8988T (cell line): ENCODE results near the gene RNF20.
"Not testable (repeated sequence)": the region's sequence is repeated elsewhere in the genome, so short reads cannot be mapped to it uniquely, and the experiment has no call there.

ENCODE experiments used
- DNase-seq: peaks from one replicate; pipeline ENCODE4 v3.0.0; 2011

The RNF20 gene

GRCh38 chr9:101540069-101540468, 6.4 kb downstream of the RNF20 start:
- DNase-seq, result no peak

- no peak for DNase-seq
These were observed 9.6 kb downstream of the RNF20 start for GRCh38 chr9:101543098-101543735.

DNA sequence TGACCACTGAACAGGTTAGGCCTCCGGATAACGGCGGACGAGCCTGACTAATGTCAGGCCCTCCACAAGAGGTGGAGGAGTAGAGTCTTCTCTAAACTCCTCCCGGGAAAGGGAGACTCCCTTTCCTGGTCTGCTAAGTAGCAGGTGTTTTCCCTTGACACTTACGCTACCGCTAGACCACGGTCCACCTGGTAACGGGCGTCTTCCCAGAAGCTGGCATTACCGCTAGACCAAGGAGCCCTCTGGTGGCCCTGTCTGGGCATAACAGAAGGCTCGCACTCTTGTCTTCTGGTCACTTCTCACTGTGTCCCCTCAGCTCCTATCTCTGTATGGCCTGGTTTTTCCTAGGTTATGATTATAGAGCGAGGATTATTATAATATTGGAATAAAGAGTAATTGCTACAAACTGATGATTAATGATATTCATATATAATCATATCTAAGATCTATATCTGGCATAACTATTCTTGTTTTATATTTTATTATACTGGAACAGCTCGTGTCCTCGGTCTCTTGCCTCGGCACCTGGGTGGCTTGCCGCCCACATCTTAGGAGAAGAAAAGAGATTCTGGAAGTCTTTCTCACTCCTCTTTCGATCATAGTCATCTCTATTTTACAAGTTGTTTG, 15.9 kb downstream of the RNF20 start:
- DNase-seq, result not testable (repeated sequence)

GRCh38 chr9:101561740-101562139, 28.1 kb downstream of the RNF20 start:
- DNase-seq, result no peak

DNA sequence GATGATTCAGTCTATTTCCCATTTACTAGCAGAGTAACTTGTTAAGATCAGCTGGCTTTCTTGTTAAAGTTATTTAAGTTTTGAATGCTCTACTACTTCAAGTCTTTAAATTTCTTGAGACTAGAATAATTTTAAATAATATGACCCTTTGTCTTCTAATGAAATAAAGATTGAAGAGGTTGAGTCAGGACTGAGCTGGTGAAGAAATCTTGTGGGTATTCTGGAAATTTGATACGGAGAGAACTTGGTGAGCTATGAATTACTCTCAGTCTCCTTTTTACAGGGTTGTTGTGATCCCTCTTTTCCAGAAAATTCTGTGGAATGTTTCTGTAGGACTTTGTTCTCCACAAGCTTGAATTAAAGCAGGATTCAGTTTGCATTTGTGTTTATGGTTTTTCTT, 29.3 kb downstream of the RNF20 start:
- no peak for DNase-seq

DNA sequence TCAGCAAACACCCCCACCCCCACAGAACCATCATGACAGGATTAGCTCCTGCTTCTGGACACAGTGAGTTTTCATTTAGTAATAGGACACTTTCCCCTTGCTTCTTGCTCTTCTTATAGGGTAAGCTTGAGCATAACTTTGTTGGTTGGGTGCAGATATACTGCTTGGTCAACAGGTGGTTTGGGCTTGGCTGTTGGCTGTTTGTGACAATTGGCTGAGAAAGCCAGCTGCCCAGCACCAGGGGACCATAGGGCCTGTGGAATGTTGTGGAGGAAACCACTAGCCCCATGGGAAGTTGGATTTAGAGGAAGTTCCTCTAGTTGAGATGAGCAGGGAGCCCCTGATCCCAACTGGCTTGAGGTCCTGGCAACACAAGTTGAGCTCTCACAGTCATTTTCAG, 30.6 kb downstream of the RNF20 start:
- DNase-seq, result no peak

DNA sequence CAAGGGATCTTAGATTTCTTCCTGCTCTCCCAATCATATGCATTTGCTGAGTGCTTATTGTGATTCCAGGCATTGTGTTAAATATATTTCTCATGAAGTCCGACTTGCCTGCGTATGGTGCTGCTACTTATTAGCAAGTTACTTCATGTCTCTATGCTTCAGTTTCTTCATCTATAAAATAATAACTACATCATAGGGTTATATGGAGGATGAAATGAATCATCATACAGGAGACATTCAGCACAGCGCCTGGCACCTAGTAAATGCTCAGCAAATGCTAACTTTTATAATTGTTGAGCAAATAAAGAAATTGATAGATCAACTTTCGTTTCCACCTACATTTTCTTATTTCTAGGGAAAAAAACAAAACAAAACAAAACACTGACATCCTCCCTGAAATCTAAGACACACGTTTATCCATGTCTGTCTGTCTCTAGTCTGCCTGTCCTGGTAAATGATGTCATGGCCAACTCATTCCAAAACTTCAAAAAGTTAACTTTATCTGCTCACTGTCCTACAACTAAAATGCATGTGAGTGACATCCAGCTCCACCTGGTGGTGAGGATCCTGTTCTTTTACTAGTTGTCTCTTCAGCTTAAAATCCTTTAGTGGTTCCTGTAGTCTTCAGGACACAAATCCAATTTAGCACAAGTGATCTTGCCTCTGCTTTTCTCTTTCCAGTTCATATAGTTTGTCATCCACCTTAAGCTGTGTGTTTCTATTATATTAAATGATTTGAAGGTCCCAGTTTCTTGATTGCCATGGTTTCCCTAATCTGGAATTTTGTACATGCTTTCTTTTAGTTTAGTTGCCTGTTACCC, 33.5 kb downstream of the RNF20 start:
- DNase-seq, result peak; percentile 9

- no peak for DNase-seq
These were observed 34.2 kb downstream of the RNF20 start for GRCh38 chr9:101567725-101568350.

DNA sequence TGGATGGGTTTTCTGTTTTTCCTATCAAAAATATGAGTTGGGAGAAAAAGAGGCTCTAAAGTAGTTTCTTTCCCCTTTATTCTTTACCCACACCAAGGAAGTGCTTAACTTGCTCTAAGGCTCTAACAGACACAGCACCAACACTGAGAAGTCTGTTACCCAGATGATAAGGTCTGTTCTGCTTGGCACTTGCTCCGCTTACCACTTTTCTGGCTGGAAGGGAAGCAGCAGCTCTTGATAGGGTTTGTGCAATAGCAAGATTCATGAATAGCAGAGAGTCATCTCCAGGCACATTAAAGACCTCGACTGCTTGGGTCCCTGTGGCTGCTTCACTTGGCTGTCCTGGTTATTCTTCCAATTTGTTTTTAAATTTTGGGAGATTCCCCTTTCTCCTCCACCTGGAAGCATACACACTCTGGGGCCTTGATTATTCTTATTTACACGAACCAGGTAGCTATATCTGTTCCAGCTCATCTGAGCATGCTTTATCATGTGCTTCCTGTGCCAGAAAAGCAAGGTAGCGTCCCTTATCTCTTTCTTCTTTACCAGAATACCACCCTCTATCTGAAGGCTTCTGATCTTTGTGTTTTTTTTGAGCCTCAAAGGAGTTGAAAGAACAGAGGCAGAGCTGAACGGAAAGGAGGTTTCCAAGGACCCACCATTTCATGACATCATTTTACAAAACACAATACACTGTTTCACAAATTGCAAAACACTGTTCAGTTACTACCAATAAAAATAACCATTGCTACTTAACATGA, 36.3 kb downstream of the RNF20 start:
- no peak for DNase-seq

DNA sequence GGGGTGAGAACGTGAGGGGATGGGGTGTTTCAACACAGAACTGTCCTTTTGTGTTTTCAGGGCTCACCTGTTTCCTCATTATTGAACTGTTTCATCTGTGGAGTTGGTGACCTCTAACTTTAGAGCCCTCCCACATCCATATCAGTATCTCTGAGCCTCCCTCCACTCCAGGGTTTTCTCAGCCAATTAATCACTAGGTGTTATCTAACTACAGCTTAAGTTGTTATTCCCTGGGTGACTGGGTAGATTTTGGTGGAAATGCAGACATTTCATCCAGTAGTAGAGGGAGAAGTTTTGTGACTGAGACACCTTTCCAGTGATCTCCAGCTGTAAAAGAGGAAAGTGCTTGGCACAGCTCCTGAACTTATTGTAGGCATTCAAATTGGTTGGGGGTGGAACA, 37.5 kb downstream of the RNF20 start:
- DNase-seq, result no peak

GRCh38 chr9:101572316-101572715, 38.7 kb downstream of the RNF20 start:
- DNase-seq, result no peak

- no peak for DNase-seq
These were observed 41.2 kb downstream of the RNF20 start for GRCh38 chr9:101574731-101575333.

GRCh38 chr9:101578378-101578777, 44.7 kb downstream of the RNF20 start:
- no peak for DNase-seq

- no peak for DNase-seq
These were observed 46.3 kb downstream of the RNF20 start for GRCh38 chr9:101579711-101580545.

GRCh38 chr9:101582553-101582952, 48.9 kb downstream of the RNF20 start:
- DNase-seq, result no peak

- no peak for DNase-seq
These were observed 52.1 kb downstream of the RNF20 start for GRCh38 chr9:101585740-101586139.

GRCh38 chr9:101586651-101587050, 53.0 kb downstream of the RNF20 start:
- DNase-seq, result no peak

- no peak for DNase-seq
These were observed 53.8 kb downstream of the RNF20 start for GRCh38 chr9:101587332-101588043.

DNA sequence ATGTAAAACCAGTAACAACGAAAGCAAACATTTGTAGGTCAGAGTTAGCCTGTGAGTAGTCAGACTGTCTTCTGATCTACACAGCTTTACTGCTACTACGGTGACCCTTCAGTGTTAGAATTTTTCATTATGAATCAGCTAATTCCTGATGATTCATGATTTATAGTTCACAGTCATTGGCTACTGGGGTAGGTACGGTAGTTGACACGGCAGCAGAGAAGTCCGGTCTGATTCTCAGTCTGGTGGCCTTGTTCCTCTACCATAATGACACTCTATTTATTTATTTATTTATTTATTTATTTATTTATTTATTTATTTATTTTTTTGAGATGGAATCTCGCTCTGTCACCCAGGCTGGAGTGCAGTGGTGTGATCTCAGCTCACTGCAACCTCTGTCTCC, 56.4 kb downstream of the RNF20 start:
- not testable (repeated sequence) for DNase-seq

DNA sequence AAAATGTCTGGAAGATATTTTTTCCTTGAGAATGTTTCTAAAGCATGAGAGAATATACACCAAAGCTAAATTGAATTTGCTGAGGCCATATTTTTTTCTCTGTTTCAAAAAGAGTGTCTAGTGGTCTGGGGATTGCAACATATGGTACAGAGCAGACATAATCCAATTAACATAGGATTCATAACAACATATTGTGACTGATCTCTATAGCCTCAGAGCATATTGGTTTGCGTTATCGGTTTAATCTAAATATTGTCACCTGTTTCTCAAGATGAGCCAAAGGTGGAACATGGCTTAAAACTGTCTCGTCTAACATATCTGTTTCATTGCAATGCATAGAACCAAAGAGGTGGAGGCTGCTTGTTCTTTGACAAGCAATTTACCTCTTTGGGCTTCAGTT, 57.2 kb downstream of the RNF20 start:
- no peak for DNase-seq
